Ishikawa (cell line): ENCODE results near the gene PARD3B.

Experiments
- CEBPB ChIP-seq: IDR thresholded peaks from 2 replicates; pipeline ENCODE4 v1.6.1; 2012
- MAX ChIP-seq: IDR thresholded peaks from 2 replicates; pipeline ENCODE4 v1.6.1; 2012
- RAD21 ChIP-seq: IDR thresholded peaks from 2 replicates; pipeline ENCODE4 v1.6.1; 2012; ENCODE audit warnings: low read depth
- TAF1 ChIP-seq: IDR thresholded peaks from 2 replicates; pipeline ENCODE4 v1.6.1; 2012; ENCODE audit warnings: low read depth, mild to moderate bottlenecking
- TF ChIP-seq, protein P1 (sequence below): IDR thresholded peaks from 2 replicates; pipeline ENCODE4 v1.6.1; 2012; ENCODE audit warnings: low read depth, mild to moderate bottlenecking

DNA sequence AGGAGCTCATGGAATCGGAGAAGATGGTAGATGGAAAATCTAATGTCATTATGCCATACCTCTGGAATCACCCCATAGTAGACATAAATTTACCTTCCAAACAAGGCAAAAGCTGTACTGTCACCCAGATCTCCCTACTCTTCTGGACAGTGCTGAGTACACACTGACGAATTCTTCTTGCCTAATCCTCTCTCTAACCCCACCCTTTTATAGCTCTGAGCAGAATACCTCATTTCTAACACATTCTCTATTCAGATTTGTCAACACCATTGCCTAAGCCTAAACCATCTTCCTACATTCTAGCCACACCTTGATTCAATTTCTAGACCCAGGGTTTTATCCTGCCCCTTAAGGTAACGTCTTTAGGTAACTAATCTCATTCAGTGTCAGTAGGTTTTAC, 816.0 kb downstream of the PARD3B start:
- TF ChIP-seq MAX, result no peak
- no peak for TF ChIP-seq RAD21
- TF ChIP-seq CEBPB, result no peak
- TF ChIP-seq TAF1, result no peak
- TF ChIP-seq, protein P1, sequence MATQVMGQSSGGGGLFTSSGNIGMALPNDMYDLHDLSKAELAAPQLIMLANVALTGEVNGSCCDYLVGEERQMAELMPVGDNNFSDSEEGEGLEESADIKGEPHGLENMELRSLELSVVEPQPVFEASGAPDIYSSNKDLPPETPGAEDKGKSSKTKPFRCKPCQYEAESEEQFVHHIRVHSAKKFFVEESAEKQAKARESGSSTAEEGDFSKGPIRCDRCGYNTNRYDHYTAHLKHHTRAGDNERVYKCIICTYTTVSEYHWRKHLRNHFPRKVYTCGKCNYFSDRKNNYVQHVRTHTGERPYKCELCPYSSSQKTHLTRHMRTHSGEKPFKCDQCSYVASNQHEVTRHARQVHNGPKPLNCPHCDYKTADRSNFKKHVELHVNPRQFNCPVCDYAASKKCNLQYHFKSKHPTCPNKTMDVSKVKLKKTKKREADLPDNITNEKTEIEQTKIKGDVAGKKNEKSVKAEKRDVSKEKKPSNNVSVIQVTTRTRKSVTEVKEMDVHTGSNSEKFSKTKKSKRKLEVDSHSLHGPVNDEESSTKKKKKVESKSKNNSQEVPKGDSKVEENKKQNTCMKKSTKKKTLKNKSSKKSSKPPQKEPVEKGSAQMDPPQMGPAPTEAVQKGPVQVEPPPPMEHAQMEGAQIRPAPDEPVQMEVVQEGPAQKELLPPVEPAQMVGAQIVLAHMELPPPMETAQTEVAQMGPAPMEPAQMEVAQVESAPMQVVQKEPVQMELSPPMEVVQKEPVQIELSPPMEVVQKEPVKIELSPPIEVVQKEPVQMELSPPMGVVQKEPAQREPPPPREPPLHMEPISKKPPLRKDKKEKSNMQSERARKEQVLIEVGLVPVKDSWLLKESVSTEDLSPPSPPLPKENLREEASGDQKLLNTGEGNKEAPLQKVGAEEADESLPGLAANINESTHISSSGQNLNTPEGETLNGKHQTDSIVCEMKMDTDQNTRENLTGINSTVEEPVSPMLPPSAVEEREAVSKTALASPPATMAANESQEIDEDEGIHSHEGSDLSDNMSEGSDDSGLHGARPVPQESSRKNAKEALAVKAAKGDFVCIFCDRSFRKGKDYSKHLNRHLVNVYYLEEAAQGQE, result no peak
